ENCODE data around the gene STRN4.
A peak's percentile ranks its signal among the peaks of the same experiment; 100 is the strongest.
"Not testable (repeated sequence)": the region's sequence is repeated elsewhere in the genome, so short reads cannot be mapped to it uniquely, and the experiment has no call there.

Gene STRN4

DNA sequence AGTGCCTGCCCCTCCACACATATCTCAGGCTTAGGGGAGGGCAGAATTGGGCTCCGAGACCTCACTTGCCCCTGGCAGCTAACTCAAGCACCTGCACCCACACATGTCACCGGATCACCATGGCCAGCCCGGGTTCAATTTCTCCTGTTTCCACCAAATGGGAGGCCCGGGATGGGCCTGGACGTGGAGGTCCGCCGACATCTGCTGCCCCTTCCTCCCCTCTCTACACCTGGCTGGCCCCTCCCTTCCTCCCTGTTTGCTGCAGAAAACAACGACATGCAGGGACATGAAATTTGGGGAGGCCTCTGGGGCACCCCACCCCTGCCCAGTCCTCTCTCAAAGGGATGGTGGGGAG lies 30.7 kb downstream of the STRN4 start:
- TF ChIP-seq, protein P1, sequence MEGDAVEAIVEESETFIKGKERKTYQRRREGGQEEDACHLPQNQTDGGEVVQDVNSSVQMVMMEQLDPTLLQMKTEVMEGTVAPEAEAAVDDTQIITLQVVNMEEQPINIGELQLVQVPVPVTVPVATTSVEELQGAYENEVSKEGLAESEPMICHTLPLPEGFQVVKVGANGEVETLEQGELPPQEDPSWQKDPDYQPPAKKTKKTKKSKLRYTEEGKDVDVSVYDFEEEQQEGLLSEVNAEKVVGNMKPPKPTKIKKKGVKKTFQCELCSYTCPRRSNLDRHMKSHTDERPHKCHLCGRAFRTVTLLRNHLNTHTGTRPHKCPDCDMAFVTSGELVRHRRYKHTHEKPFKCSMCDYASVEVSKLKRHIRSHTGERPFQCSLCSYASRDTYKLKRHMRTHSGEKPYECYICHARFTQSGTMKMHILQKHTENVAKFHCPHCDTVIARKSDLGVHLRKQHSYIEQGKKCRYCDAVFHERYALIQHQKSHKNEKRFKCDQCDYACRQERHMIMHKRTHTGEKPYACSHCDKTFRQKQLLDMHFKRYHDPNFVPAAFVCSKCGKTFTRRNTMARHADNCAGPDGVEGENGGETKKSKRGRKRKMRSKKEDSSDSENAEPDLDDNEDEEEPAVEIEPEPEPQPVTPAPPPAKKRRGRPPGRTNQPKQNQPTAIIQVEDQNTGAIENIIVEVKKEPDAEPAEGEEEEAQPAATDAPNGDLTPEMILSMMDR (IDR thresholded peaks at IDR 0.05; ENCODE audit: control insufficient read depth, insufficient read depth, low read depth, low read length, missing control alignments), result no peak
- peak overlapping the region; percentile 82 for H3K4me3 ChIP-seq (ENCODE audit: control insufficient read depth, low read depth, low read length)
- no peak for DNase-seq (ENCODE audit: low read depth)

DNA sequence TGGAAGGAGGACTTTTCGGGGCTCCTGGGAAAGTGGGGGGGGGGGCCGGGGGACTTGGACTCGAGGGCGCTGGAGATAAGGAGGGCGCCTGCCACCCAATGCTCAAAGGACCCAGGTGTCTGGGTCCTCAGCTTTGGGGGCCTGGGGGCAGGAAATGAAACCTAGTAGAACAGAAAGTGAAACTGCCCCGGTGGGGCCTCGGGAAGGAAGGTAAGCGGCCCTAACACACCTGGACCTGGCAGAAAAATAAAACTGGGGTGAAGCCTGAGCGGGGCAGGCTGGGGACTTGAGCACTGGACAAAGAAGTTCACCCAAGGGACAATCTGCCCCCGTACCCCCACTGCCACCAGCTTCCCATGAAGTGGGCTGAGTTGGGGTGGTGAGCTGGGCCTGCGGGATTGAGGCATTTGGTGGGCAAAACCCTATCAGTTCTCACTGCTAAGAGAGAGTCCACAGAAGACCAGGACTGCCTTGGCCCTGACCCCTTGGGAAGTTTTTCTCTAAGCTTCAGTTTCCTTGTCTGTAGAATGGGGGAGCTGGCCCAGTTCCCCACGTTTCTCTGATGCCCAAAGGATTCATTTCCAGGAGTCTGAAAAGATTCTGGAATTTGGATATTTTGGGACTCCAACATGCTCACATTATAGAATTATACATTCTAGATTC lies 31.7 kb downstream of the STRN4 start:
- no peak for DNase-seq (ENCODE audit: low read depth)
- TF ChIP-seq, protein P1 (IDR thresholded peaks at IDR 0.05; ENCODE audit: control insufficient read depth, insufficient read depth, low read depth, low read length, missing control alignments), result no peak
- peak overlapping the region; percentile 76 for H3K4me3 ChIP-seq (ENCODE audit: control insufficient read depth, low read depth, low read length)

DNA sequence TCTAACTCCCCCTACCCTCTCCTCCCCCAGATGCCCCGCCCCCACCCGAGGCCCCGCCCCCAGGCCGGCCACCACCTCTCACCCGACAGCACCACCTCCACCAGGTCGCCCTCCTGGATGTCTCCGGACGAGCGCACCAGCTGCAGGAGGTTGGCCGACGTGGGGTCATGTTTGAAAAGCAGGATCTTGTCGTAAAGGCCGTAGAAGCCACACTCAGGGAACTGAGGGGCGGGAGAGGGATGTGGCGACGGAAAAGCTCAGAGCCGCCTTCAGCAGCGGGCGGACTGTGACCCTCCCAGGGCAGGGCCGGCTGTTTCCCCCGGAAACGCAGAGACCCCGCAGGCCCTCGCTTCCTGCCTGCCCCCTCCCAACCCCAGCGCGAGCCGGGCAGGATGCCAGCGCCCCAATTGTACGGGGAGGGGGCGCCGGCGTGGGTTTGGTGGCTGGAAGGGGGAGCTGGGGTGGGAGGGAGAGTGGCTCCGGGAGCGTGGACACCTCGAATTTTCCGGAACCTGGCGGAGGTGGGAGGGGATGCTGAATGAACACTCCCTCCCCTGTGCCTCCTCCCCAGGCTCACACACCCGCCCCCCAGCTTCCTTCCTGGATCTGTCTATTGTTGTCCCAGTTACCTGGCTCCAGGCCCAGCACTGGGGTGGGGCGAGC lies 32.3 kb downstream of the STRN4 start:
- peak overlapping the region; percentile 76 for H3K4me3 ChIP-seq (ENCODE audit: control insufficient read depth, low read depth, low read length)
- TF ChIP-seq, protein P1 (IDR thresholded peaks at IDR 0.05; ENCODE audit: control insufficient read depth, insufficient read depth, low read depth, low read length, missing control alignments), result no peak
- DNase-seq (ENCODE audit: low read depth), result peak; percentile 17

DNA sequence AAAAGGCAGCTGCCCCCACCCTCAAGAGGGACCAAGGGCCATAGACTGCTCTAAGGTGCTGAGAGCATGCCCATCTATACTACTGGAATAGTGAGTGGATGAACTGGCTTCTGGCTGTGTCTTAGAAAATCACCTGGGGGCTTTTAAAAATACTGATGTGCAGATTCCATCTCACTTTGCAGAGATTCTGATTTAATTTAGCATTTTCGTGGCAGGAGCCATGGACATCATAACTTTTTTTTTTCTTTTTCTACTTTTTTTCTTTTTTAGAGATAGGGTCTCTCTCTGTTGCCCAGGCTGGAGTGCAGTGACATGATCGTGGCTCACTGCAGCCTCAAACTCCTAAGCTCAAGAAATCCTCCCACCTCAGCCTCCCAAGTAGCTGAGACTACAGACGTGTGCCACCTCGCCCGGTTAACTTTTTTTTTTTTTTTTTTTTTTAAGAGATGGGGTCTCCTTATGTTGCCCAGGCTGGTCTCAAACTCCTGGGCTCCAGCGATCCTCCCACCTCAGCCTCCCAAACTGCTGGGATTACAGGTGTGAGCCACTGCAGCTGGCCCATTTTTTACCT lies 33.4 kb downstream of the STRN4 start:
- DNase-seq (ENCODE audit: low read depth); H3K4me3 ChIP-seq (ENCODE audit: control insufficient read depth, low read depth, low read length): not testable (repeated sequence)

DNA sequence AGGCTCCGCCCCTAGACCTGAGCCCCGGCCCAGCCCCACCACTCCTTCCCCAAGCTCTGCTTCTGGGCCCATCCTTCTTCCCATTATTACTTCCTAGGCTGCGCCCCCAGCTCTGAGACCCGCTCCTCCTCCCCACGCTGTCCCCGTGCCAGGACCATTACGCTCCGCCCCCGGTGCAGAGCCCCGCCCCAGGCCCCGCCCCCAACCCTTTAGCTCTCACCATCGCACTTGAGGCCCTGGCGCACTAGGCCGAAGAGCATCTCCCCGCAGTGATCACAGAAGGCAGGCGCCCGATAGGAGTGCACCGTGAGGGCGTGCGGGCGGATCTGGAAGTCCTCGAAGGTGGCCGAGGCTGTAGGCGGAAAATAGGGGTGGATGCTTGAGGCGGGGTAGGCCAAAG lies 35.6 kb downstream of the STRN4 start:
- no peak for DNase-seq (ENCODE audit: low read depth)
- TF ChIP-seq, protein P1 (IDR thresholded peaks at IDR 0.05; ENCODE audit: control insufficient read depth, insufficient read depth, low read depth, low read length, missing control alignments), result no peak
- no peak overlapping the region for H3K4me3 ChIP-seq (ENCODE audit: control insufficient read depth, low read depth, low read length)

DNA sequence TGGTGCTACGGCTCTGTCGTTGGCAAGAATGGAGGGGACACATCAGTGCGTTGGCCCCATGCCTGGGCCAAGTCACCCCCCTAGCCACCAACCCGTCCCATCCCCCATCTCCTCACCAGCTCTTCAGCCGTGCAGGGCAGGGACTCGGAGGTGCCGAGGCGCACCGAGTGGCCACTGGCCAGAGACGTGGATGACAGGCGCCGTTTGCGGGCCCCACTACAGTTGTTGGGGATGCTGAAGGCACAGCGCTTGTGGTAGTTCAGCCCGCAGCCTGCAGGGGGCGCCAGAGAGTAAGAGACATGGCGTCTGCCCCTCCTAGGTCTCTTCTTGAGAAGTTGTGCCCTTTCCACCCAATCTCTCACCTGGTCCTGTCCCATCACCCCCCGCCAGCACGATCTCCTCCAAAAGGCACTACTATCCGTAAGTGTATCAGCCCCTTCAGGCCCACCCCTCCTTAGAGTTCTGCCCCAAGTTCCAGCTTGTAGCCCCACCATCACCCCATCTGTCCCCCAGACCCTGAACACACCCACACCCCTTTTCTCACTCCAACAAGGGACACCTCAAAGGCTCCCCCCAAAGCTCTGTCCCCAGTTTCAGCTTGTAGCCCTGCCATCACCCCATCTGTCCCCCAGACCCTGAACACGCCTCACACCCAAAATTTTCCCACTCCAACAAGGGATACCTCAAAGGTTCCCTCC lies 41.7 kb downstream of the STRN4 start:
- TF ChIP-seq, protein P1 (IDR thresholded peaks at IDR 0.05; ENCODE audit: control insufficient read depth, insufficient read depth, low read depth, low read length, missing control alignments), result peak; percentile 88
- no peak overlapping the region for H3K4me3 ChIP-seq (ENCODE audit: control insufficient read depth, low read depth, low read length)
- no peak for DNase-seq (ENCODE audit: low read depth)

DNA sequence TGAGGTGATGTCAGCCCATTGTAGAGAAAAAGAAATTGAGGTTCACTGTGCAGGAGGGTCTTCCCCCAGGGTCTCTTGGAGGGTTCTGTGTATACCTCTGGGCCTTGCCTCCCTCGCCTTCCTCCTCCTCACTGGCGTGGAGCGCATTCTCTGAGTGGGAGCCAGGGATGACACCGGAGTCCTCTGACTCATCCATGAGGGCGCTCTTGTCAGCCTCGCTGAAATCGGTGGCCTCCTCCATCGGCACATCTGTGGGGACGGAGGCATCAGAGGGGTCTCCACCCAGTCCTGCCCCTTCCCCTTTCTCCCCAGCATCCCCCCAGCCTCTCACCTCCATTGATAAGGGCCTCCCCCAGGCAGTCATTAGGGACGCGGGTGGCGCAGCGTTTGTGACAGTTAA lies 45.5 kb downstream of the STRN4 start:
- no peak overlapping the region for H3K4me3 ChIP-seq (ENCODE audit: control insufficient read depth, low read depth, low read length)
- TF ChIP-seq, protein P1 (IDR thresholded peaks at IDR 0.05; ENCODE audit: control insufficient read depth, insufficient read depth, low read depth, low read length, missing control alignments), result no peak
- no peak for DNase-seq (ENCODE audit: low read depth)

All from AG09309 (cell line).